SH-SY5Y (cell line): ENCODE measurements around the gene GSKIP.

Source experiments
- GATA2 ChIP-seq: IDR thresholded peaks from 2 replicates; pipeline ENCODE4 v1.6.1; 2011; ENCODE audit warnings: mild to moderate bottlenecking, low read depth, low read length
- GATA3 ChIP-seq: IDR thresholded peaks from 2 replicates; pipeline ENCODE4 v1.6.1; 2011; ENCODE audit warnings: low read depth, mild to moderate bottlenecking, low read length, moderate library complexity

GRCh38 chr14:96349286-96350075 is 13.8 kb upstream of the GSKIP start:
- TF ChIP-seq GATA2 (no peak), GATA3 (no peak)
